Measurements from ENCODE around the gene PCDHGC5. TPM values are rescaled to one million over a fixed set of nuclear protein-coding genes. Genes with fewer than 3 reads are reported as not detected.

The PCDHGC5 gene
- total and polyA plus RNA-seq, 9 of the 15 experiments (the other 6 are each of a cell fraction or from before 2014, with no cell fraction given), result not detected

DNA sequence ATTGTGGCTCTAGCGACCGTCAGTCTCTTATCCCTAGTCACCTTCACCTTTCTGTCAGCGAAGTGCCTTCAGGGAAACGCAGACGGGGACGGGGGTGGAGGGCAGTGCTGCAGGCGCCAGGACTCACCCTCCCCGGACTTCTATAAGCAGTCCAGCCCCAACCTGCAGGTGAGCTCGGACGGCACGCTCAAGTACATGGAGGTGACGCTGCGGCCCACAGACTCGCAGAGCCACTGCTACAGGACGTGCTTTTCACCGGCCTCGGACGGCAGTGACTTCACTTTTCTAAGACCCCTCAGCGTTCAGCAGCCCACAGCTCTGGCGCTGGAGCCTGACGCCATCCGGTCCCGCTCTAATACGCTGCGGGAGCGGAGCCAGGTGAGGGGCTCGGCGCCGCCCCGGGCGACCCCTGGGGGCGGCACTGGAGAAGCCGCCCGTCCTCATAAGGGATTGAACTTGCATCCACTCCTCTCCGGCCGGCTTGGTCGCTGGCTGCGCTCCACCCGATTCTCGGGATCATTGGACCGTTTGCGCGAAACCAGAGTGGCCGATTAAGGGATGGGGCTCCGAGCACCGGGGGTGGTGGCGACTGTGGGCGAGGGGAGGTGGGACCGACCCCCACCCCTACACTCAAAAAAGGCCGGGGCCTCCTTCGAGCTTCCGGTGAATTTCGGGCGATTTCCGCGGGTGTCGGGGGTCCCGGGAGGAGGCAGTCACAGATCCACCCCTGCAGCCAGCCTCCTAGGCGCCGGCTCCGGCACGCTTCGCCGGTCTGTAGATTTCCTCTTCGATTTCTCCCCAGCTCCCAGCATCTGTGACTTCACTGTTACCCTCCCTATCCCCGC, 2.7 kb downstream of the PCDHGC5 start:
- no peak for FAIRE-seq
- Histone ChIP-seq H3K4me1 (replicated peaks in 1 of 2; ENCODE audit: control insufficient read depth in 2 of 2, insufficient read depth in 2 of 2, low read length in 2 of 2) (peaks cover 0 to 15% of the 10 kb centered on the region in 2 experiments; a peak in 2 of 5 replicates), H3K4me2 (ENCODE audit: insufficient read depth, low read length) (no peak overlapping the region), H4K20me1 (replicated peaks; ENCODE audit: control insufficient read depth, insufficient read depth, low read length) (0 out of 2 replicates have a peak, but pooled peaks cover 5% of the 10 kb centered on the region), H3K9ac (ENCODE audit: insufficient read depth in 1 of 2, low read depth in 2 of 2, low read length in 2 of 2) (no peak overlapping the region), H3K4me3 (no peak overlapping the region), H3K27me3 (ENCODE audit: control insufficient read depth in 2 of 2, insufficient read depth in 2 of 2, low read length in 2 of 2) (peaks cover 46 to 94% of the 10 kb centered on the region in 2 experiments), H3K9me1 (ENCODE audit: control insufficient read depth, insufficient read depth, low read length) (no peaks in the 10 kb centered on the region), H2AFZ (ENCODE audit: low read depth, low read length) (no peak overlapping the region), H3K79me2 (ENCODE audit: control insufficient read depth, insufficient read depth, low read length) (no peaks in the 10 kb centered on the region), H3K27ac (ENCODE audit: extremely low read depth, low read depth, low read length) (no peak overlapping the region), H3K9me3 (replicated peaks; ENCODE audit: control insufficient read depth, insufficient read depth, low read depth, low read length) (no peaks in the 10 kb centered on the region), H3K36me3 (ENCODE audit: control insufficient read depth, insufficient read depth, low read length) (no peaks in the 10 kb centered on the region)
- ChIA-PET CTCF (ENCODE audit: low intra/inter-chr PET ratio) (no interaction called here), POLR2A (interaction anchor here (0.6 to 0.9 kb wide), 2 partner anchors 25 to 1077 kb away, joined by 4 to 5 read pairs; no protein-coding TSS in a partner anchor)
- DNase-seq (ENCODE audit: extremely low read depth in 1 of 4, low spot score in 3 of 4), result no peak
- 13% methylated on average over 37 of the region's 66 CpGs for WGBS (ENCODE audit: insufficient coverage, low coverage, missing lambda C conversion rate)
- TF ChIP-seq RHOXF2B (CRISPR knock-in tag; conservative IDR thresholded peaks at IDR 0.05), result no peak
- no peak for TF ChIP-seq ZNF133 (CRISPR knock-in tag; IDR thresholded peaks at IDR 0.05)
- no peak for TF ChIP-seq ZNF197 (CRISPR knock-in tag; IDR thresholded peaks at IDR 0.05; ENCODE audit: low read depth)
- TF ChIP-seq GTF2E2 (tag; IDR thresholded peaks at IDR 0.05), result no peak
- TF ChIP-seq, protein P1, sequence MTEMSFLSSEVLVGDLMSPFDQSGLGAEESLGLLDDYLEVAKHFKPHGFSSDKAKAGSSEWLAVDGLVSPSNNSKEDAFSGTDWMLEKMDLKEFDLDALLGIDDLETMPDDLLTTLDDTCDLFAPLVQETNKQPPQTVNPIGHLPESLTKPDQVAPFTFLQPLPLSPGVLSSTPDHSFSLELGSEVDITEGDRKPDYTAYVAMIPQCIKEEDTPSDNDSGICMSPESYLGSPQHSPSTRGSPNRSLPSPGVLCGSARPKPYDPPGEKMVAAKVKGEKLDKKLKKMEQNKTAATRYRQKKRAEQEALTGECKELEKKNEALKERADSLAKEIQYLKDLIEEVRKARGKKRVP (CRISPR knock-in tag; IDR thresholded peaks at IDR 0.05), result no peak
- TF ChIP-seq TBL1XR1 (IDR thresholded peaks at IDR 0.05; ENCODE audit: low read length in 2 of 2), result no peak
- TF ChIP-seq, protein P2, sequence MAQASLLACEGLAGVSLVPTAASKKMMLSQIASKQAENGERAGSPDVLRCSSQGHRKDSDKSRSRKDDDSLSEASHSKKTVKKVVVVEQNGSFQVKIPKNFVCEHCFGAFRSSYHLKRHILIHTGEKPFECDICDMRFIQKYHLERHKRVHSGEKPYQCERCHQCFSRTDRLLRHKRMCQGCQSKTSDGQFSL (CRISPR knock-in tag; IDR thresholded peaks at IDR 0.05), result no peak
- TF ChIP-seq, protein P2 (tag; IDR thresholded peaks at IDR 0.05), result no peak
- TF ChIP-seq ZNF589 (CRISPR knock-in tag; IDR thresholded peaks at IDR 0.05; ENCODE audit: low read depth), result no peak
- TF ChIP-seq CAMTA2 (CRISPR knock-in tag; conservative IDR thresholded peaks at IDR 0.05), result no peak
- no peak for TF ChIP-seq HNRNPH1 (optimal IDR thresholded peaks at IDR 0.05; ENCODE audit: low read depth, low read length)
- TF ChIP-seq, protein P3, sequence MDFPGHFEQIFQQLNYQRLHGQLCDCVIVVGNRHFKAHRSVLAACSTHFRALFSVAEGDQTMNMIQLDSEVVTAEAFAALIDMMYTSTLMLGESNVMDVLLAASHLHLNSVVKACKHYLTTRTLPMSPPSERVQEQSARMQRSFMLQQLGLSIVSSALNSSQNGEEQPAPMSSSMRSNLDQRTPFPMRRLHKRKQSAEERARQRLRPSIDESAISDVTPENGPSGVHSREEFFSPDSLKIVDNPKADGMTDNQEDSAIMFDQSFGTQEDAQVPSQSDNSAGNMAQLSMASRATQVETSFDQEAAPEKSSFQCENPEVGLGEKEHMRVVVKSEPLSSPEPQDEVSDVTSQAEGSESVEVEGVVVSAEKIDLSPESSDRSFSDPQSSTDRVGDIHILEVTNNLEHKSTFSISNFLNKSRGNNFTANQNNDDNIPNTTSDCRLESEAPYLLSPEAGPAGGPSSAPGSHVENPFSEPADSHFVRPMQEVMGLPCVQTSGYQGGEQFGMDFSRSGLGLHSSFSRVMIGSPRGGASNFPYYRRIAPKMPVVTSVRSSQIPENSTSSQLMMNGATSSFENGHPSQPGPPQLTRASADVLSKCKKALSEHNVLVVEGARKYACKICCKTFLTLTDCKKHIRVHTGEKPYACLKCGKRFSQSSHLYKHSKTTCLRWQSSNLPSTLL (IDR thresholded peaks at IDR 0.05), result no peak
- TF ChIP-seq, protein P4, sequence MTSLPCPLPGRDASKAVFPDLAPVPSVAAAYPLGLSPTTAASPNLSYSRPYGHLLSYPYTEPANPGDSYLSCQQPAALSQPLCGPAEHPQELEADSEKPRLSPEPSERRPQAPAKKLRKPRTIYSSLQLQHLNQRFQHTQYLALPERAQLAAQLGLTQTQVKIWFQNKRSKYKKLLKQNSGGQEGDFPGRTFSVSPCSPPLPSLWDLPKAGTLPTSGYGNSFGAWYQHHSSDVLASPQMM (CRISPR knock-in tag; IDR thresholded peaks at IDR 0.05), result no peak
- TF ChIP-seq JUND (IDR thresholded peaks at IDR 0.05; ENCODE audit: borderline replicate concordance, low read depth, low read length), result no peak
- TF ChIP-seq JUND (tag; IDR thresholded peaks at IDR 0.05; ENCODE audit: borderline replicate concordance, low read depth, low read length), result no peak
- no peak for TF ChIP-seq ZC3H4 (CRISPR knock-in tag; IDR thresholded peaks at IDR 0.05; ENCODE audit: borderline replicate concordance)
- TF ChIP-seq TARDBP (IDR thresholded peaks at IDR 0.05), result no peak
- TF ChIP-seq RAD51 (IDR thresholded peaks at IDR 0.05; ENCODE audit: borderline replicate concordance, low read depth), result no peak
- in situ Hi-C loops (cut with MboI), result no loop called here
- intact Hi-C loops (cut with micrococcal nuclease), result no loop called here
- no TSS peak for BruUV-seq (replicated peaks)
- no peak for ATAC-seq

Measured in K562 (cell line).